Heart left ventricle (tissue), 16 donors: Measurements from ENCODE around the gene NUDT3. TPM values are rescaled to one million over a fixed set of nuclear protein-coding genes. Genes with fewer than 3 reads are reported as not detected.
A peak's percentile ranks its signal among the peaks of the same experiment; 100 is the strongest.

ENCODE experiments used
- ATAC-seq, 4 donors: fragments of 200-7000 bp; cut with Tn5 transposase; one replicate each; pipeline ENCODE4 v1.9.1; 2020 to 2022; ENCODE audit warnings: moderate library complexity in 4 of 4, mild to moderate bottlenecking in 3 of 4, moderate number of reproducible peaks in 1 of 4
- DNase-seq, 5 donors: peaks; one replicate each; pipeline ENCODE4 v3.0.0-alpha.2; 2020
- H3K27ac ChIP-seq, 12 donors: fragments of 200-600 bp; sonication (generic) in 4 of 12; one replicate each; pipeline versions ENCODE4 v1.5.0 to v1.8.0; 2016 to 2022; ENCODE audit warnings: mild to moderate bottlenecking in 2 of 12
- H3K27me3 ChIP-seq, 9 donors: fragments of 200-600 bp; sonication (generic) in 2 of 9; one replicate each; pipeline versions ENCODE4 v1.5.1 to v1.8.0; 2016 to 2022; ENCODE audit warnings: mild to moderate bottlenecking in 3 of 9
- H3K36me3 ChIP-seq, 9 donors: fragments of 200-600 bp; sonication (generic) in 2 of 9; one replicate each; pipeline versions ENCODE4 v1.5.0 to v1.8.0; 2018 to 2022; ENCODE audit warnings: mild to moderate bottlenecking in 2 of 9
- H3K4me1 ChIP-seq, 12 donors: fragments of 200-600 bp; sonication (generic) in 4 of 12; one replicate each; pipeline versions ENCODE4 v1.5.0 to v1.8.0; 2016 to 2022; ENCODE audit warnings: mild to moderate bottlenecking in 3 of 12
- H3K4me3 ChIP-seq, 12 donors: fragments of 200-600 bp; sonication (generic) in 4 of 12; one replicate each; pipeline versions ENCODE4 v1.5.0 to v1.8.0; 2017 to 2022; ENCODE audit warnings: mild to moderate bottlenecking in 9 of 12, moderate library complexity in 4 of 12
- H3K9me3 ChIP-seq, 12 donors: fragments of 200-600 bp; sonication (generic) in 4 of 12; one replicate each; pipeline versions ENCODE4 v1.5.0 to v1.8.0; 2016 to 2022; ENCODE audit warnings: mild to moderate bottlenecking in 1 of 12
- POLR2A ChIP-seq, 2 donors: fragments of 450-650 bp; IDR thresholded peaks; one replicate each; pipeline ENCODE4 v1.6.1; 2017; ENCODE audit warnings: antibody characterized with exemption in 2 of 2, mild to moderate bottlenecking in 2 of 2, moderate library complexity in 2 of 2
- WGBS, 4 donors: extraction: QIAGEN DNeasy Blood & Tissue Kit in 2 of 4; methylation state at CpG; one replicate each; pipeline versions ENCODE4 v1.1.5 to v1.1.7; 2013 to 2018; 5-methylcytosine and 5-hydroxymethylcytosine counted together
- intact Hi-C, 10 donors: fragments of 100-400 bp; cut with DNase I; formaldehyde crosslinking; loops; one replicate each; pipeline versions ENCODE4 v1.11.1 to v1.14.2; 2022
- polyA plus RNA-seq, 2 donors: library from polyadenylated mRNA; stranded (reverse); fragments of 200-250 nt; gene quantifications; one replicate each; pipeline ENCODE4 v1.2.3, GENCODE V29; 2013
- total RNA-seq, 9 donors: library from RNA; depleted of rRNA in 2 of 9; stranded (reverse); fragments of >200 nt in 2 of 9; fragmentation: NEBNext Ultra II Directional in 3 of 9; extraction: Animal tissue kit (Norgen Biotek cat#: 25700) in 3 of 9; gene quantifications; one replicate each; pipeline versions ENCODE4 v1.1.0 to v1.2.4, GENCODE V29; 2016 to 2023
- TF ChIP-seq, protein P1 (sequence below), 12 donors: fragments of 200-600 bp; sonication (generic) in 4 of 12; IDR thresholded peaks; one replicate each; pipeline versions ENCODE4 v1.5.0 to v1.8.0; 2018 to 2022; ENCODE audit warnings: antibody characterized with exemption in 12 of 12, mild to moderate bottlenecking in 5 of 12
- donor health status: ischemic (EF 13 %, LVEDD 7.1; RV severe dilation, severe dysfunction).
- donor health status: healthy with polysubstance abuse.
- donor health status: DM: no; HTN: yes; CAD: no.
- donor health status: DM: no; HTN: no; CAD: no.
- donor health status: ischemic (EF 25% LVEDD 6.9; RV normal size, moderate dysfunction).
- donor health status: ischemic (EF 25% LVEDD 5.7; RV mildly dilated, moderate dysfunction).
- donor health status: healthy.
- donor health status: DM: yes; HTN: yes; CAD: no.
- donor health status: ischemic (EF 35%, LVEDD 5.7; RV mildly dilated, moderate dysfunction).
- donor health status: nonischemic (EF 11% LVEDD 7.7; RV severe dilation, severe dysfunction).
- donor health status: DM: yes; HTN: yes; CAD: no.
- donor health status: PGD.
- donor health status: ischemic (EF 29% LVEDD 5.4; RV normal size, mild dysfunction).
- donor health status: nonischemic (EF 23%, LVEDD 6.1; RV moderate dilation, normal function).

The NUDT3 gene
- total and polyA plus RNA-seq, 11 donors: 15.9 to 68.4 (median 54.5) TPM

DNA sequence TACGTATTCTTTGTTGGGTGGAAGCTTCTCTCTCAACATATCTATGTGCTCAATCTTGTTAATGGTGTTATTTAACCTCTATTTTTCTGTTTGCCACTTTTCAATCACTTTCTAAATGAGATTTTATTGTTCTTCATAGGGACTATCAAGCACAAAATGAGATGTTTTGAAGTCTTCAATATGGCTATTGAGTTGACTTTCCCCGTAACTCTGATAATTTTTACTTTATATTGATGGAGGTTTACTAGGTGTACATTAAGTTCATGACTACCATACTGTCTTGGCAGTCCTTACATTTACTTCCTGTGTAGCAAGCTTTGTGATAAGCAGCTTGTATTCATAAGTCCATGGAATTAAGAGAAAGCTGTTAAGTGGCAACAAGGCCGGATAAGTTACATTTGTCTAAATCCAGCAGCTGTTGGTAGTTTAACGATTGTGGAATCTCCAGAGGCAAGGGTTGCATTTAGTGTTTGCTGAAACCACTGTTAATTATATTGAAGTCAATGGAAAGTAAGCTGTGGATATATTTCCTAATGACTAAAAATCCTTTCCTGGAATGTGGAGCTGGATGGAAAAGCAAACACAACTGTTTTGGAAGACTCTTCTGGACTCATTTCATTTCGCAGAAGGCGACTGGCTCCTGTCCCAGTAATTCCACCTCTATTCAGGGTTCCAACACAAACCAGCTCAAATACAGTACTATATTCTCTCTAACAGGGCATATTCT is 86.3 kb downstream of the NUDT3 start:
- DNase-seq: peak in 4 of 5 donors; percentile 44 to 66 (median 52)
- no peaks in the 10 kb centered on the region for H3K36me3 ChIP-seq
- no peaks in the 10 kb centered on the region for H3K27me3 ChIP-seq
- WGBS, 4 donors: 34 to 38% (median 35%) methylated on average over 6 of the region's 6 CpGs
- intact Hi-C loops: loop anchor here in 1 of 10 donors (10.0 kb wide), 1 partner anchor 51 kb away; no protein-coding TSS in a partner anchor
- H3K4me3 ChIP-seq: no peak overlapping the region
- no peaks in the 10 kb centered on the region for H3K9me3 ChIP-seq
- no peak for TF ChIP-seq POLR2A (IDR thresholded peaks at IDR 0.05)
- TF ChIP-seq, protein P1, sequence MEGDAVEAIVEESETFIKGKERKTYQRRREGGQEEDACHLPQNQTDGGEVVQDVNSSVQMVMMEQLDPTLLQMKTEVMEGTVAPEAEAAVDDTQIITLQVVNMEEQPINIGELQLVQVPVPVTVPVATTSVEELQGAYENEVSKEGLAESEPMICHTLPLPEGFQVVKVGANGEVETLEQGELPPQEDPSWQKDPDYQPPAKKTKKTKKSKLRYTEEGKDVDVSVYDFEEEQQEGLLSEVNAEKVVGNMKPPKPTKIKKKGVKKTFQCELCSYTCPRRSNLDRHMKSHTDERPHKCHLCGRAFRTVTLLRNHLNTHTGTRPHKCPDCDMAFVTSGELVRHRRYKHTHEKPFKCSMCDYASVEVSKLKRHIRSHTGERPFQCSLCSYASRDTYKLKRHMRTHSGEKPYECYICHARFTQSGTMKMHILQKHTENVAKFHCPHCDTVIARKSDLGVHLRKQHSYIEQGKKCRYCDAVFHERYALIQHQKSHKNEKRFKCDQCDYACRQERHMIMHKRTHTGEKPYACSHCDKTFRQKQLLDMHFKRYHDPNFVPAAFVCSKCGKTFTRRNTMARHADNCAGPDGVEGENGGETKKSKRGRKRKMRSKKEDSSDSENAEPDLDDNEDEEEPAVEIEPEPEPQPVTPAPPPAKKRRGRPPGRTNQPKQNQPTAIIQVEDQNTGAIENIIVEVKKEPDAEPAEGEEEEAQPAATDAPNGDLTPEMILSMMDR (IDR thresholded peaks at IDR 0.05): no peak
- H3K4me1 ChIP-seq: peaks cover 13 to 71% (median 49%) of the 10 kb centered on the region in 12 donors
- ATAC-seq: peak; percentile 38 to 66 (median 51)
- H3K27ac ChIP-seq: peak overlapping the region in 11 of 12 donors; percentile 12 to 73 (median 44)

- H3K4me3 ChIP-seq: no peak overlapping the region
- H3K36me3 ChIP-seq: no peaks in the 10 kb centered on the region
- DNase-seq: no peak
- WGBS, 4 donors: 32 to 53% (median 49%) methylated on average over 2 of the region's 2 CpGs
- intact Hi-C loops: loop anchor here in 1 of 10 donors (10.0 kb wide), 1 partner anchor 51 kb away; no protein-coding TSS in a partner anchor
- H3K27me3 ChIP-seq: no peaks in the 10 kb centered on the region
- H3K4me1 ChIP-seq: peaks cover 13 to 77% (median 55%) of the 10 kb centered on the region in 12 donors
- H3K9me3 ChIP-seq: no peaks in the 10 kb centered on the region
- H3K27ac ChIP-seq: peak overlapping the region in 9 of 12 donors; percentile 12 to 73 (median 52)
- ATAC-seq: no peak
- TF ChIP-seq POLR2A (IDR thresholded peaks at IDR 0.05): no peak
- TF ChIP-seq, protein P1 (IDR thresholded peaks at IDR 0.05): no peak
Measured at GRCh38 chr6:34305497-34305896, 87.0 kb downstream of the NUDT3 start.

GRCh38 chr6:34304164-34304563 is 88.3 kb downstream of the NUDT3 start:
- Histone ChIP-seq H3K4me1 (peaks cover 13 to 90% (median 68%) of the 10 kb centered on the region in 12 donors), H3K9me3 (no peaks in the 10 kb centered on the region), H3K4me3 (no peak overlapping the region), H3K36me3 (no peaks in the 10 kb centered on the region), H3K27me3 (no peaks in the 10 kb centered on the region), H3K27ac (peak overlapping the region in 1 of 12 donors; percentile 2)
- ATAC-seq (no peak), DNase-seq (no peak)
- WGBS, 4 donors: 95 to 98% (median 97%) methylated on average over 3 of the region's 3 CpGs
- intact Hi-C loops: loop anchor here in 3 of 10 donors (5.0 to 10.0 kb wide), 2 partner anchors 49 to 88 kb away; partner anchors contain the start of gene NUDT3 (in 2 of the 3)
- no peak for TF ChIP-seq POLR2A (IDR thresholded peaks at IDR 0.05)
- TF ChIP-seq, protein P1 (IDR thresholded peaks at IDR 0.05): no peak

DNA sequence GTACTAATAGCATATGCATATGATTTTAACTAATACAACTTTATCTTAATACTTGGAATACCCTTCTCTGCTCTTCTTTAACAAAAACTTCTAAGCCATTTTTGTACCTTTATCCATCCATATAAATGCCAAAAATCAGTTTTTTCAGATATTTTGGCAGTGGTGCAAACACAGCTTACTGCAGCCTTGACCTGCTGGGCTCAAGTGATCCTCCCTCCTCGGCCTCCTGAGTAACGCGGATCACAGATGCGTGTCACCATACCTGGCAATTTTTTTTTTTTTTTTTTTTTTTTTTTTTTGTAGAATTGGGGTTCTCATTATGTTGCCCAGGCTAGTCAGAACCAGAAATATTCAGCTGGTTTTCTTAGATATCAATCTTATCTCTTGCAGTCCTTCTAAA is 89.5 kb downstream of the NUDT3 start:
- ATAC-seq: no peak
- intact Hi-C loops: loop anchor here in 3 of 10 donors (5.0 to 10.0 kb wide), 2 partner anchors 48 to 89 kb away; partner anchors contain the start of gene NUDT3 (in 2 of the 3)
- Histone ChIP-seq H3K9me3 (no peaks in the 10 kb centered on the region), H3K4me1 (peaks cover 13 to 92% (median 77%) of the 10 kb centered on the region in 12 donors), H3K27ac (peak overlapping the region in 1 of 12 donors; percentile 73), H3K36me3 (no peaks in the 10 kb centered on the region), H3K27me3 (no peaks in the 10 kb centered on the region), H3K4me3 (no peak overlapping the region)
- TF ChIP-seq, protein P1 (IDR thresholded peaks at IDR 0.05): no peak
- TF ChIP-seq POLR2A (IDR thresholded peaks at IDR 0.05): no peak
- 92 to 99% (median 97%) methylated on average over 4 of the region's 4 CpGs for WGBS, 4 donors
- DNase-seq: no peak
